HG03432 (cell line): ENCODE measurements around the gene ERP44.
A peak's percentile ranks its signal among the peaks of the same experiment; 100 is the strongest.
"Not testable (repeated sequence)": the region's sequence is repeated elsewhere in the genome, so short reads cannot be mapped to it uniquely, and the experiment has no call there.

Experiments used
- ATAC-seq: cut with Tn5 transposase; IDR thresholded peaks from one replicate; pipeline ENCODE4 v1.9.1; 2021; ENCODE audit warnings: mild to moderate bottlenecking, moderate library complexity; ENCODE audit not compliant: unreplicated experiment

ERP44 gene

DNA sequence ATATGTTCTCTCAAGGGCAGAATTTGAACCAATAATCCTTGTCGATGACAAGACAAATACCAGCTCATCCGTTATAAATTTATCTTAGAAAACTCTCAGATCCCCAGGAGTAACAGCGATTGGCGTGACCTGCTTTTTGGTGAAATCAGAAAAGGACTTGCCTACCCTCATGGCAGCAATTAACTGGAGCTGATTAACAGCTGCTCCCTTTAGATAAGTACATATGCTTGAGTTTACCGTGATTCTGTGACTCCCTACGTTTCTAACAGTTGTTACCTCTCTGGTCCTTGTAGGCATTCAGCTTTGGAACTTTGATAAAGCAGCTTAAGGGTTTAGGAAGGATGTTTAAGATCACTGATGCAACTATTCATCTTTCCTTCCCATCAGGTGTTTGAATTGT is 2.8 kb upstream of the ERP44 start:
- ATAC-seq = no peak

DNA sequence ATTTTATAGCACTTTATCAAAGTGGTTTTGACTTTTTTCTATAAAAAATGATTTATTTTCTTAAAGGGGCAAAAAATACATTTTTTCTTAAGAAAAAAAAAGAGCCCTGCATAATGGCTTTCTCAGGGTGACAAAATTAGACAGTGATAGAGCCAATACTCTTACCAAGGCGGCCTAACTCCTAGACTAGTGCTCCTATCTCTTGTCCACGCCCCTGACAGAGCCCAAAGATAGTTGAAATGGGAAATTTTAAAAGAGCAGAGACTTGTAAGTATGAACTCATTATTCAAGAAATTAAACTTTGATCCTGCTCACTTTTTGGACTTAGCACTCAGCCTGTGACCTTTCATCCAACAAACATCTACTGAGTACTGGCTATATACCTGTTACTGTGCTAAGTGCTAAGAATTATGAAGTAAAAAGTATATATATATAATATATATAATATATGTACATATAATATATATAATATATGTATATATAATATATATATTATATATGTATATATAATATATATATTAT is 1.4 kb upstream of the ERP44 start:
- ATAC-seq = no peak

DNA sequence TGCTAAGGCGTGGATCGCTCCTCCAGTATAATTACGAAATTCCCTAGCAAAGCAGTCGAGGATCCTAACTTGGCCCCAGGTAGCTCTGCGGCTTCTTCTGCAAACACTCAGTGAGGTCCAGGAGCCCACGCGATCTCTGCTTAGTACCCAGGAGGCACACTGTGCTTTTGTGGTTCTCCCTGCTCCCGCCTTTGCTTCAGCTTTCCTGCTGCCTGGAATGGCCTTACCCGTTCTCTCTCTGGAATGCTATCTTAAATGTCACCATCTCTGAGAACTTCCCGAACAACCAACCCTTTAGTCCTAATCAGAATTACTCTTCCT is 882 bp upstream of the ERP44 start:
- ATAC-seq = peak; percentile 1

GRCh38 chr9:100098046-100098886 is 534 bp downstream of the ERP44 start:
- peak; percentile 19 for ATAC-seq

DNA sequence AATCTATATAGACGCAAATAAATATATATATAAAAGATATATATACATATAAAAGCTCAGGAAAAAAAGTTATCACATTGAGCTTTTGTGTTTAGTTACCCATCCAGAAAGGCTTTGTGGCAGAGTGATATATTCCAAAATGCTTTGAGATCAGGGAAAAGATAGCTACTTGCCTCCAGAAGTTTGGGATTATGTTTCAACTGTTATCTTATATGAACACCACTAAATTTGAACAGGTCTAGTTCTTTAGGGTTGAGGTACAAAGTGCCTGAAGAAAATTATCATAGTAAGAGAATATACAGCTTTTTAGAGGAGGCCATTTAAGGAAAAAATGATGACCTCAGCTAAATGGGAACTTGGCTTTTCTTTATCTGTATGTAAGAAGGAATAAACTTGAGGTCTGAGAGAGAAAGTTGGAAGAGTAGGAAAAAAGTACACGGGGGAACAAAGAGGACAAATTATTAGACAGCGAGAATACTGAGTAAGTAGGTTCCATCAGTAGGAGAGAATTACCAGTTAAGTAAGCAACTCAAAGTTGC is 2.4 kb downstream of the ERP44 start:
- no peak for ATAC-seq

DNA sequence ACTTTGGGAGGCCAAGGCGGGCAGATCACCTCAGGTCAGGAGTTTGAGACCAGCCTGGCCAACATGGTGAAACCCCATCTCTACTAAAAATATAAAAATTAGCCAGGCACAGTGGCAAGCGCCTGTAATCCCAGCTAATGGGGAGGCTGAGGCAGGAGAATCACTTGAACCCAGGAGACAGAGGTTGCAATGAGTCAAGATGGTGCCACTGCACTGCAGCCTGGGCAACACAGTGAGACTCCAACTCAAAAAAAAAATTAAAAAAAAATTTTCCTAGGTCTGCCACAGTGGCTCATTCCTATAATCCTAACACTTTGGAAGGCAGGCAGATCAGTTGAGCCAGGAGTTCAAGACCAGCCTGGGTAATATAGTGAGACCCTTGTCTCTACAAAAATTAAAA is 4.4 kb downstream of the ERP44 start:
- not testable (repeated sequence) for ATAC-seq

- ATAC-seq = no peak
Observed at GRCh38 chr9:100092066-100092465, 6.7 kb downstream of the ERP44 start.

DNA sequence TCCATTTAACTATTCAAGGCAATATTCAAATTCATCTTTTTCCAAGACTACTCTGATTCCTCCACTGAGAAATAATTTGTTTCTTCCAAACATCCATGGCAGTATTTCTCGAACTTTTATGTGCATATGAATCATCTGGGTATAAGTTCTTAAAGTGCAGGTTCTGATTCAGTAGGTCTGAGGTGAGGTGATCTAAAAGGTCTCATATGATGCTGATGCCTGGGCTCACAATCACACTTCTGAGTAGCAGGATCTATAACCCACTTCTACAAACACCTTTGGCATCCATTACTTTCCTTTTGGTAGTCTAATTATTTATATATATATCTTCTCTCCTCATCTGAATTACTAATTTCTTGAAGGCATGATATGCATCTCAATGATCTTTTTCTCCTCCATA is 7.2 kb downstream of the ERP44 start:
- no peak for ATAC-seq

GRCh38 chr9:100090880-100091279 is 7.9 kb downstream of the ERP44 start:
- no peak for ATAC-seq

GRCh38 chr9:100088202-100088601 is 10.6 kb downstream of the ERP44 start:
- ATAC-seq = no peak

GRCh38 chr9:100087218-100087617 is 11.6 kb downstream of the ERP44 start:
- ATAC-seq = no peak

DNA sequence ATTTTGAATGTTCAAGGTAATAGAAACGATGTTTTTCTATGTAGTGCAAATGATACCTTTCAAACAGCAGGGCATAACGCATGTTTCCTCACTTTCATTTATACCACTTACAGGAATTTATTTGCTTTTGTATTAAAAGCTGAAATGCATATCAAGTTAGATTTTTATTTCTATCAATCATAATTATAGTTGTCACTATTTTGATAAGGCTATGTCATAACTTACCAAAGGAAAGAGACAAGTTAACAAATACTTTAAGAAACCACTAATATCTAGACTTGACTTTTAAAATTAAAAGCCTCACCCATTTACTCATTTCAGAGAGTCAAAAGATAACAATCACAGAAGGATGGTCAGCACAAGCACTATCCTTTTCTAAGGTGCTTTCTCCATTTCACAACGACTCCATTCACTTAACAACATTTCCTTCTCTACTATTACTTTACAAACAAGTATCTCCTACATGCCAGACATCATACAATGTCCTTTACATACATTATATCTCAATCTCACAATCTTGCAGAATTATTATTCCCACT is 12.6 kb downstream of the ERP44 start:
- no peak for ATAC-seq

DNA sequence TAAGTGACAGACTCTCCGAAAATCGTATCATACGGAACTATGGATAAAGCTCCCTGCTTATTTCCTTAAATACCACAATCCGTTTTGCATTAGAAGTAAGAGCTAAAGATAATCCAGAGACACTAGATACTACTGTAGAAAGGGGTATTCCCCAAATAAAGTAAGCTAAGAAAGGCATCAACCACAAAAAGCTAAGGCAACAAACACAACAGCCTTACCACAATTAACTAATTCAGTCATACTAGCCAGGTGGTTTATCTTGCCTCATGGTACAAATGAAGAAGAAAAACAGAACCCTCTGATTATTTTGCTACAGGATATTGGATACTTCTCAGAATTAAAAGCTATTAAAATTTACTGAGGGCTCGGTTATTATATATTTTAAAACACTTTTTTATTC is 14.1 kb downstream of the ERP44 start:
- ATAC-seq = peak; percentile 87

DNA sequence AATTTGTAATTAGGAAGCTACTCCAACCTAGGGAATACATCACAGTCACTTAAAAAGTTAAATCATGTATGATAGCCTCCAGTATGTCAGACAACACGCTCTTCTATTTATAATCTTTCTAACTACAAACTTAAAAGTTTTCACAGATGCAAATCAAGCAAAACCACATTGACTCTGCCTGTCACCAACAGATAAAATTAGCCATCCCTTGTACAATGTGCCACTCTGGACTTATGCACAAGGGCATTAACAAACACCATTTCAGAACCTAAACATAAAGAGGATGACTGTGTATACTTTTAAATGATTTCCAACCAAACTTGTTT is 14.7 kb downstream of the ERP44 start:
- peak; percentile 55 for ATAC-seq

- peak; percentile 51 for ATAC-seq
Observed at GRCh38 chr9:100083448-100084127, 15.2 kb downstream of the ERP44 start.

- no peak for ATAC-seq
Observed at GRCh38 chr9:100082782-100083181, 16.0 kb downstream of the ERP44 start.

GRCh38 chr9:100076256-100076655 is 22.5 kb downstream of the ERP44 start:
- not testable (repeated sequence) for ATAC-seq

DNA sequence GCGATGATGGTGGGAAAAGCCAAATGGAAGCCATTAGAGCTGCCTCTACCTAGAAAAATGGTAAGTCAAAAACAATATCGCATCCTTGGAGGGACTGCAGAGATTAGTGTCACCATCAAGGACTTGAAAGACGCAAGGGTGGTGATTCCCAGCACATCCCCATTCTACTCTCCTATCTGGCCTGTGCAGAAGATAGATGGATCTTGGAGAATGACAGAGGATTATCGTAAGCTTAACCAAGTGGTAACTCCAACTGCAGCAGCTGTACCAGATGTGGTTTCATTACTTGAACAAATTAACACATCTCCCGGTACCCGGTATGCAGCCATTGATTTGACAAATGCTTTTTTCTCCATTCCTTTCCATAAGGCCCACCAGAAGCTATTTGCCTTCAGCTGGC is 23.8 kb downstream of the ERP44 start:
- ATAC-seq = no peak

GRCh38 chr9:100074093-100074492 is 24.7 kb downstream of the ERP44 start:
- no peak for ATAC-seq

GRCh38 chr9:100072805-100073204 is 26.0 kb downstream of the ERP44 start:
- ATAC-seq = no peak

DNA sequence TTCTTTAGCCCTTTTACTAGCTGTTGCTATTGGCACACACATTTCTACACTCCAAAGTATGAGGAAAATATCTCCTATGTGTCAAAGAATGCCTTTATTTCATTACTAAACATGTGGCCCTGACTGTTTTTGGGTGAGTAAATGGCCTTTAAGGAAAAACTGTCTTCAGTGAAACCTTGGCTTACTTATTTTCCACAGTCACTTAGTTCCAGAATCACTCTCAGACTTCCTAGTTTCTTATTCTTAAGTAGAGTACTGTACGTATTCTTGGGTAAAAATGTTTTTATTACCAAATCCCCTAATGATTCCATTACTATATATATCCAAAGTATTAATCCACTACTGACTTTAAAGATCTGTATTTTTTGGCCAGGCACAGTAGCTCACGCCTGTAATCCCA is 27.5 kb downstream of the ERP44 start:
- ATAC-seq = no peak
